DMS114 treated with DMSO at 0.1 percent for 48 hours (cell line): ENCODE measurements around the gene FARSA.
"Not testable (repeated sequence)": the region's sequence is repeated elsewhere in the genome, so short reads cannot be mapped to it uniquely, and the experiment has no call there.

Source experiments
- DNase-seq: peaks from one replicate; lab custom pipeline; 2025; ENCODE audit not compliant: unreplicated experiment; lab: John Stamatoyannopoulos, UW

The FARSA gene

GRCh38 chr19:12954612-12954962 lies 21.1 kb upstream of the FARSA start:
- no peak for DNase-seq

- no peak for DNase-seq
These were observed 20.5 kb upstream of the FARSA start for GRCh38 chr19:12953799-12954611.

GRCh38 chr19:12953138-12953798 lies 19.8 kb upstream of the FARSA start:
- no peak for DNase-seq

GRCh38 chr19:12952488-12953137 lies 19.1 kb upstream of the FARSA start:
- no peak for DNase-seq

- not testable (repeated sequence) for DNase-seq
These were observed 18.5 kb upstream of the FARSA start for GRCh38 chr19:12952050-12952449.

GRCh38 chr19:12949363-12950283 lies 16.1 kb upstream of the FARSA start:
- DNase-seq = no peak

- no peak for DNase-seq
These were observed 15.3 kb upstream of the FARSA start for GRCh38 chr19:12948612-12949362.

GRCh38 chr19:12947702-12948611 lies 14.4 kb upstream of the FARSA start:
- no peak for DNase-seq

GRCh38 chr19:12946731-12947496 lies 13.4 kb upstream of the FARSA start:
- no peak for DNase-seq

- no peak for DNase-seq
These were observed 12.7 kb upstream of the FARSA start for GRCh38 chr19:12946092-12946721.

- peak; percentile 81 for DNase-seq
These were observed 12.1 kb upstream of the FARSA start, which contains the start of gene RAD23A for GRCh38 chr19:12945479-12946091. Gene RAD23A (plus strand): TSS chr19:12945862. CDS start chr19:12945949, 87 bp downstream.

GRCh38 chr19:12944104-12944674 lies 10.7 kb upstream of the FARSA start:
- DNase-seq = no peak

GRCh38 chr19:12943437-12944044 lies 10.0 kb upstream of the FARSA start:
- DNase-seq = no peak

- DNase-seq = no peak
These were observed 7.4 kb upstream of the FARSA start for GRCh38 chr19:12940897-12941296.

GRCh38 chr19:12939975-12940423 lies 6.5 kb upstream of the FARSA start:
- no peak for DNase-seq

GRCh38 chr19:12938779-12939601 lies 5.5 kb upstream of the FARSA start:
- DNase-seq = no peak
